ENCODE measurements around the gene TMEM169. TPM values are rescaled to one million over a fixed set of nuclear protein-coding genes. Genes with fewer than 3 reads are reported as not detected.

The TMEM169 gene
- total RNA-seq, 1 donor from 2014 or later = 29.7 TPM

DNA sequence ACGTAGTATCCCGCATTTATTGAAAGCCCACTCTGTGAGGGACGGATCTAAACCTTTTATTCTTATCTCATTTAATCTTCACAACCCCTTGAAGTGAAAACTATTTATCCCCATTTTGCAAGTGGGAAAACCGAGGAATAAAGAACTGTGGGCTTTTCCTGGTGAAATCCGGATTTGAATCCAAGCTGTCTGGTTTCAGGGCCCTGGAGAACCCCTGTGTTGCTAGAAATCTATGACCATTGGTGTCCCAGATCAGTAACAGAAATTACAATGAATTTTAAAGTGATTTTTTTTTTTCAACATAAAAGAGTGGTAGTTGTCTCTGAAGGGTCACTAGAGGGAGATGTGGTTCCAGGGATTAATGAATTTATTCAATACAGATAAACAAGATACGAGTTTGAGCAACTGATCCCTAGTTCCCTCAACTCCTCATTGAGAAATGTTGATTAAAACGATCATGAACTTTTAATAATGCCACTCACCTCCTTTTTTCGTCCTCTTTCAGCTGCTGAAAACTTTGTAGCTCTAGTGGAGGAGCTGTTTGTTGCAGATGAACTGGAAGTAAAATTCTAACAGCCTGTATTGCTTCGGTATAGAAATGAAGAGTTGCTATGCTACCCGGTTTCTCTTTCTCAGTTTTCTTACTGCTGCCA is 28.4 kb downstream of the TMEM169 start:
- Mint-ChIP-seq H3K4me3 (peak overlapping the region; percentile 99), H3K27ac (ENCODE audit: unreplicated experiment) (peak overlapping the region; percentile 99), H3K4me1 (peaks cover 79% of the 10 kb centered on the region), H3K36me3 (ENCODE audit: low read depth) (peaks cover 21% of the 10 kb centered on the region), H3K9me3 (no peaks in the 10 kb centered on the region), H3K27me3 (ENCODE audit: low read depth) (peaks cover 4% of the 10 kb centered on the region)
- no peak for DNase-seq (ENCODE audit: low read depth, low spot score)
- TF ChIP-seq, protein P1, sequence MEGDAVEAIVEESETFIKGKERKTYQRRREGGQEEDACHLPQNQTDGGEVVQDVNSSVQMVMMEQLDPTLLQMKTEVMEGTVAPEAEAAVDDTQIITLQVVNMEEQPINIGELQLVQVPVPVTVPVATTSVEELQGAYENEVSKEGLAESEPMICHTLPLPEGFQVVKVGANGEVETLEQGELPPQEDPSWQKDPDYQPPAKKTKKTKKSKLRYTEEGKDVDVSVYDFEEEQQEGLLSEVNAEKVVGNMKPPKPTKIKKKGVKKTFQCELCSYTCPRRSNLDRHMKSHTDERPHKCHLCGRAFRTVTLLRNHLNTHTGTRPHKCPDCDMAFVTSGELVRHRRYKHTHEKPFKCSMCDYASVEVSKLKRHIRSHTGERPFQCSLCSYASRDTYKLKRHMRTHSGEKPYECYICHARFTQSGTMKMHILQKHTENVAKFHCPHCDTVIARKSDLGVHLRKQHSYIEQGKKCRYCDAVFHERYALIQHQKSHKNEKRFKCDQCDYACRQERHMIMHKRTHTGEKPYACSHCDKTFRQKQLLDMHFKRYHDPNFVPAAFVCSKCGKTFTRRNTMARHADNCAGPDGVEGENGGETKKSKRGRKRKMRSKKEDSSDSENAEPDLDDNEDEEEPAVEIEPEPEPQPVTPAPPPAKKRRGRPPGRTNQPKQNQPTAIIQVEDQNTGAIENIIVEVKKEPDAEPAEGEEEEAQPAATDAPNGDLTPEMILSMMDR (conservative IDR thresholded peaks at IDR 0.05) = peak; percentile 69

DNA sequence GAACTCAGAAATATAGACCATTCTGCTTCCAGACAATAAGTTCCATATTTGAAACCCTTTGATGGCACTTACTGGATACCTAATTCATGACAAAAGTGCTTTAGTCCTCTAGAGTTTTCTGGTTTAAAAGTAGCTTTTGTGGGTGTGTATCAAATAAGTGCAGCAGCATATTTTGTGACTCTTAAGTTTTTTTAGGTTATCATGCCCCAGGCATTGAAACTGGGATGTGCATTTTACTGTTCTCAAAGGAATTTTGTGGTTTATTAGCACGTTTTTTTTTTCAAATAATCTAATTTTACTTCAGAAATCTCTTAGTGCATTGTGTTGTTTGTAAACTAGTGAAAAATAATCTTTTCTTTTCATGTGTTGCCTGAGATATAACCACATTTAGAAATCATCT is 28.9 kb downstream of the TMEM169 start:
- peaks cover 23% of the 10 kb centered on the region for H3K36me3 Mint-ChIP-seq (ENCODE audit: low read depth)
- H3K27ac Mint-ChIP-seq (ENCODE audit: unreplicated experiment) = peak overlapping the region; percentile 99
- H3K9me3 Mint-ChIP-seq = no peaks in the 10 kb centered on the region
- H3K4me1 Mint-ChIP-seq = peaks cover 78% of the 10 kb centered on the region
- H3K27me3 Mint-ChIP-seq (ENCODE audit: low read depth) = peaks cover 4% of the 10 kb centered on the region
- peak overlapping the region; percentile 99 for H3K4me3 Mint-ChIP-seq
- TF ChIP-seq, protein P1 (conservative IDR thresholded peaks at IDR 0.05) = no peak
- DNase-seq (ENCODE audit: low read depth, low spot score) = no peak

DNA sequence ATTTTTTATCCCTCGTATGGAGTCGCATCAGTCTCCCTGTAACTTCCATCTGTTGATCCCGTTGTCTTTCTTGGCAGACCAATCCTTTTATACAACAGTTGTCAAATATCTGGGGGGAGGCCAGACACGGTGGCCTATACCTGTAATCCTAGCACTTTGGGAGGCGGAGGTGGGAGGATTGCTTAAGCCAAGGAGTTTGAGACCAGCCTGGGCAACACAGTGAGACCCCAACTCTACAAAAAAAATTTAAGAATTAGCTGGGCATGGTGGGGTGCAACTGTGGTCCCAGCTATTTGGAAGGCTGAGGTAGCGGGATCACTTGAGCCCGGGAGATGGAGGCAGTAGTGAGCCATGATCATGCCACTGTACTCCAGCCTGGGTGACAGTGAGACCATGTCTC is 29.4 kb downstream of the TMEM169 start:
- peaks cover 24% of the 10 kb centered on the region for H3K36me3 Mint-ChIP-seq (ENCODE audit: low read depth)
- H3K27me3 Mint-ChIP-seq (ENCODE audit: low read depth) = peaks cover 4% of the 10 kb centered on the region
- no peak overlapping the region for H3K27ac Mint-ChIP-seq (ENCODE audit: unreplicated experiment)
- no peak for DNase-seq (ENCODE audit: low read depth, low spot score)
- peaks cover 79% of the 10 kb centered on the region for H3K4me1 Mint-ChIP-seq
- TF ChIP-seq, protein P1 (conservative IDR thresholded peaks at IDR 0.05) = no peak
- no peaks in the 10 kb centered on the region for H3K9me3 Mint-ChIP-seq
- peak overlapping the region; percentile 99 for H3K4me3 Mint-ChIP-seq

DNA sequence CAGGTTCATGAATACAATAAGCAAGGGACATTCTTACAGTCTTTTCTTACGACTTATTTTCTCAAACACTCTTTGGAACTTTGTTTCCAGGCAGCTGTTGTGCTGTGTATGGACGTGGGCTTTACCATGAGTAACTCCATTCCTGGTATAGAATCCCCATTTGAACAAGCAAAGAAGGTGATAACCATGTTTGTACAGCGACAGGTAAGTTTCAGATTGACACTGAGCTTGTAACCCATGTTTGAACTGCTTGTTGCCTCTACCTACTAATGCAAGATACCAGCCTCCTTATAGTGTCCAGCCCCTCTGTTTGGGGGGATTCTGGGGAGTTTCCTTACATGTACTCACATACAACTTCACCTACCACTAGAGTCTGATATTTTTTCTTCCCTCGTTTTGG is 31.2 kb downstream of the TMEM169 start:
- DNase-seq (ENCODE audit: low read depth, low spot score) = no peak
- peaks cover 88% of the 10 kb centered on the region for H3K4me1 Mint-ChIP-seq
- no peaks in the 10 kb centered on the region for H3K9me3 Mint-ChIP-seq
- H3K27me3 Mint-ChIP-seq (ENCODE audit: low read depth) = peaks cover 4% of the 10 kb centered on the region
- peaks cover 34% of the 10 kb centered on the region for H3K36me3 Mint-ChIP-seq (ENCODE audit: low read depth)
- TF ChIP-seq, protein P1 (conservative IDR thresholded peaks at IDR 0.05) = no peak
- H3K4me3 Mint-ChIP-seq = peak overlapping the region; percentile 92
- H3K27ac Mint-ChIP-seq (ENCODE audit: unreplicated experiment) = no peak overlapping the region

DNA sequence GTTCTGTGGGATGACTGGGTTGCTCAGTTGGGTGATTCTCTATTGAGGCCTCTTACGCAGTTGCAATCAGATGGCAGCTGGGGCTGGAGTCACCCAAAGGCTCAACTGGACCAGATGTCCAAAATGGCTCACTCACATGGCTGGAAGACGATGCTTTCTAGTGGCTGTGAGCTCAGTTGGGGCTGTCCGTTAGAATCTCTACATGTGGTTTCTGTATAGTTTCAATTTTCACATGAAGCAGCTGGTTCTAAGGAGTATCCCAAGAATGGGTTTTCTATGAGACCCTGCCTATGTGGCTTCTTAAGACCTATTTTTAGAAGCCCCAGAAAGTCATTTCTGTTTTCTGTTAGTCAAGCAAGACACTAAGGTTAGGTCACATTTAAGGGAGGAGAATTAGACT is 31.9 kb downstream of the TMEM169 start:
- Mint-ChIP-seq H3K27ac (ENCODE audit: unreplicated experiment) (no peak overlapping the region), H3K4me1 (peaks cover 88% of the 10 kb centered on the region), H3K36me3 (ENCODE audit: low read depth) (peaks cover 37% of the 10 kb centered on the region), H3K27me3 (ENCODE audit: low read depth) (peaks cover 4% of the 10 kb centered on the region), H3K4me3 (peak overlapping the region; percentile 92), H3K9me3 (no peaks in the 10 kb centered on the region)
- TF ChIP-seq, protein P1 (conservative IDR thresholded peaks at IDR 0.05) = no peak
- no peak for DNase-seq (ENCODE audit: low read depth, low spot score)

All from neural crest cell (in vitro differentiated cells).